Ishikawa (cell line): ENCODE results near the gene MAML2.

Source experiments
- CEBPB ChIP-seq: IDR thresholded peaks from 2 replicates; pipeline ENCODE4 v1.6.1; 2012
- CREB1 ChIP-seq: IDR thresholded peaks from 2 replicates; pipeline ENCODE4 v1.6.1; 2012; ENCODE audit warnings: low read depth
- EGR1 ChIP-seq: IDR thresholded peaks from 2 replicates; pipeline ENCODE4 v1.6.1; 2012
- EP300 ChIP-seq: IDR thresholded peaks from 2 replicates; pipeline ENCODE4 v1.6.1; 2012; ENCODE audit warnings: borderline replicate concordance
- FOXM1 ChIP-seq: IDR thresholded peaks from 2 replicates; pipeline ENCODE4 v1.6.1; 2012; ENCODE audit warnings: low read depth, borderline replicate concordance
- NFIC ChIP-seq: IDR thresholded peaks from 2 replicates; pipeline ENCODE4 v1.6.1; 2012
- RAD21 ChIP-seq: IDR thresholded peaks from 2 replicates; pipeline ENCODE4 v1.6.1; 2012; ENCODE audit warnings: low read depth
- REST ChIP-seq: IDR thresholded peaks from 2 replicates; pipeline ENCODE4 v1.6.1; 2012; ENCODE audit warnings: low read depth, mild to moderate bottlenecking
- TAF1 ChIP-seq: IDR thresholded peaks from 2 replicates; pipeline ENCODE4 v1.6.1; 2012; ENCODE audit warnings: low read depth, mild to moderate bottlenecking
- TCF12 ChIP-seq: IDR thresholded peaks from 2 replicates; pipeline ENCODE4 v1.6.1; 2012; ENCODE audit warnings: low read depth
- TEAD4 ChIP-seq: IDR thresholded peaks from 2 replicates; pipeline ENCODE4 v1.6.1; 2012
- USF1 ChIP-seq: IDR thresholded peaks from 2 replicates; pipeline ENCODE4 v1.6.1; 2012
- YY1 ChIP-seq: IDR thresholded peaks from 2 replicates; pipeline ENCODE4 v1.6.1; 2012; ENCODE audit warnings: low read depth
- TF ChIP-seq, protein P1 (sequence below): IDR thresholded peaks from 2 replicates; pipeline ENCODE4 v1.6.1; 2012

GRCh38 chr11:96264364-96264763, 78.6 kb downstream of the MAML2 start:
- no peak for TF ChIP-seq TAF1
- no peak for TF ChIP-seq YY1
- no peak for TF ChIP-seq REST
- no peak for TF ChIP-seq FOXM1
- no peak for TF ChIP-seq EP300
- TF ChIP-seq CREB1 = no peak
- no peak for TF ChIP-seq TEAD4
- no peak for TF ChIP-seq USF1
- TF ChIP-seq, protein P1, sequence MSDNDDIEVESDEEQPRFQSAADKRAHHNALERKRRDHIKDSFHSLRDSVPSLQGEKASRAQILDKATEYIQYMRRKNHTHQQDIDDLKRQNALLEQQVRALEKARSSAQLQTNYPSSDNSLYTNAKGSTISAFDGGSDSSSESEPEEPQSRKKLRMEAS = no peak
- no peak for TF ChIP-seq TCF12
- no peak for TF ChIP-seq NFIC
- TF ChIP-seq RAD21 = no peak
- TF ChIP-seq CEBPB = no peak
- no peak for TF ChIP-seq EGR1
